ENCODE data around the gene SV2C.

- TF ChIP-seq SP1 (IDR thresholded peaks at IDR 0.05) (no peak), LEF1 (IDR thresholded peaks at IDR 0.05; ENCODE audit: borderline replicate concordance) (no peak), TARDBP (IDR thresholded peaks at IDR 0.05) (no peak), PKNOX1 (IDR thresholded peaks at IDR 0.05) (no peak)
These were observed 31.1 kb downstream of the SV2C start for GRCh38 chr5:76114179-76114851.

All from HEK293T (cell line).